ENCODE measurements around the gene MYBPC3.

MYBPC3 gene

GRCh38 chr11:47331454-47332302 lies 20.8 kb downstream of the MYBPC3 start:
- Histone ChIP-seq H3K4me1 (ENCODE audit: control insufficient read depth, insufficient read depth, low read length, poor library complexity, severe bottlenecking) (no peaks in the 10 kb centered on the region), H3K27ac (ENCODE audit: insufficient read depth, low read length, poor library complexity, severe bottlenecking) (no peak overlapping the region), H3K27me3 (replicated peaks; ENCODE audit: control insufficient read depth, insufficient read depth, low read length, poor library complexity, severe bottlenecking) (no peaks in the 10 kb centered on the region)

DNA sequence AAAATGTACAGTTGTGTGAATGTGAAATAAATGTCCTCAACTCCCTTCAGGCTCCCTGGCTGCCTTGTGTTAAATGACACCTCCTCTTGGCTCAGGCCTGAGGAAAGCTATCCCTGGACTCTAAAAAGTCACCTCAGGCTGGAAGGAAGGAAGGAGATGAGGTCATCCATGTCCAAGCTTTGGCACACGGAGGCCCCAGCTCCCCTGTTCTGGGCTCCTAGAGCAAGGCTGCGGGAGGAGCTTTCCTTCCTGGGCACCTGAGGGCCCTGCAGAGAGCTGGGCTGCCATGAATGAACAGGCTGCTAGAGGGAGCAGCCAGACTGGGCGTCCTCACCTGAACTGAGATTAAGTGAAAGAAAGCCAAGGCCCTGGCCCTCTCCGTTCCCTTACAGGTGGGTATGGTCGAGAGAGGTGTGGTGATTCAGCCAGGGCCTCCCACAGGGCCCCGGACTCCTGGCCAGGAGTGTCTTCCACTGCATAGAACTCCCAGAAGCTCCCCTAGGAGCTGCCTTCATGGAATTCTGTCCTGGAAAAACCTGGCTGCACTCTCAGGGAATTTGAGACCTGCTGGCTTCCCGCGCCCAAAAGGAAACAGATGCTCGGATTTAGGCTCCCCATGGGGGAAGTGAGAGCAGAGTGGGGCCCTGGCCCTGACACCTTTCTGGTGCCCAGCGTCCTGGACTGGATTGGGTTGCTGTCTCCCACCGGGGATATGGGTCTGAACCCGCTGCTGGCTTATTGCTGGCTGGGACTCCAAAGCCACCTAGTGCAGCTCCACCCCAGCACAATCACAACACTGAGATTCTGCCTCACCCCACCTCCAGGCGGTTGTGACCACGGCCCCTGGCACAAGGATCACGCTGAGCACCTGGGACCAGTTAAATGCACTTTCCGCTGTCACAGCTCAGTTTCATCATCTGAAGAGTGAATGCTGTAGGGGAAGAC lies 22.2 kb downstream of the MYBPC3 start:
- H3K27ac ChIP-seq (ENCODE audit: insufficient read depth, low read length, poor library complexity, severe bottlenecking): no peak overlapping the region

More at GRCh38 chr11:47331454-47332302, 20.8 kb downstream of the MYBPC3 start:
- Histone ChIP-seq H3K9me3 (ENCODE audit: control insufficient read depth, low read length) (no peaks in the 10 kb centered on the region), H3K36me3 (ENCODE audit: control insufficient read depth, insufficient read depth, low read length) (peaks cover 35% of the 10 kb centered on the region), H3K4me3 (ENCODE audit: insufficient read depth, low read depth, low read length, poor library complexity, severe bottlenecking) (no peak overlapping the region)
- no peak for DNase-seq

DNA sequence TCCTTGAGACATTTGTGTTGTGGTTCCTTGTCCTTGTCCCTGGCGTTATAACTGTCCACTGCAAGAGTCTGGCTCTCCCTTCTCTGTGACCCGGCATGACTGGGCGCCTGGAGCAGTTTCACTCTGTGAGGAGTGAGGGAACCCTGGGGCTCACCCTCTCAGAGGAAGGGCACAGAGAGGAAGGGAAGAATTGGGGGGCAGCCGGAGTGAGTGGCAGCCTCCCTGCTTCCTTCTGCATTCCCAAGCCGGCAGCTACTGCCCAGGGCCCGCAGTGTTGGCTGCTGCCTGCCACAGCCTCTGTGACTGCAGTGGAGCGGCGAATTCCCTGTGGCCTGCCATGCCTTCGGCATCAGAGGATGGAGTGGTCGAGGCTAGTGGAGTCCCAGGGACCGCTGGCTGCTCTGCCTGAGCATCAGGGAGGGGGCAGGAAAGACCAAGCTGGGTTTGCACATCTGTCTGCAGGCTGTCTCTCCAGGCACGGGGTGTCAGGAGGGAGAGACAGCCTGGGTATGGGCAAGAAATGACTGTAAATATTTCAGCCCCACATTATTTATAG lies 23.0 kb downstream of the MYBPC3 start:
- Histone ChIP-seq H3K9me3 (ENCODE audit: control insufficient read depth, low read length) (no peaks in the 10 kb centered on the region), H3K27me3 (replicated peaks; ENCODE audit: control insufficient read depth, insufficient read depth, low read length, poor library complexity, severe bottlenecking) (no peaks in the 10 kb centered on the region), H3K36me3 (ENCODE audit: control insufficient read depth, insufficient read depth, low read length) (peaks cover 39% of the 10 kb centered on the region), H3K4me3 (ENCODE audit: insufficient read depth, low read depth, low read length, poor library complexity, severe bottlenecking) (no peak overlapping the region), H3K4me1 (ENCODE audit: control insufficient read depth, insufficient read depth, low read length, poor library complexity, severe bottlenecking) (no peaks in the 10 kb centered on the region), H3K27ac (ENCODE audit: insufficient read depth, low read length, poor library complexity, severe bottlenecking) (no peak overlapping the region)
- DNase-seq: no peak

More for the DNA sequence above, 22.2 kb downstream of the MYBPC3 start:
- peaks cover 39% of the 10 kb centered on the region for H3K36me3 ChIP-seq (ENCODE audit: control insufficient read depth, insufficient read depth, low read length)
- no peaks in the 10 kb centered on the region for H3K4me1 ChIP-seq (ENCODE audit: control insufficient read depth, insufficient read depth, low read length, poor library complexity, severe bottlenecking)
- DNase-seq: no peak
- no peaks in the 10 kb centered on the region for H3K27me3 ChIP-seq (replicated peaks; ENCODE audit: control insufficient read depth, insufficient read depth, low read length, poor library complexity, severe bottlenecking)
- no peak overlapping the region for H3K4me3 ChIP-seq (ENCODE audit: insufficient read depth, low read depth, low read length, poor library complexity, severe bottlenecking)
- no peaks in the 10 kb centered on the region for H3K9me3 ChIP-seq (ENCODE audit: control insufficient read depth, low read length)

DNA sequence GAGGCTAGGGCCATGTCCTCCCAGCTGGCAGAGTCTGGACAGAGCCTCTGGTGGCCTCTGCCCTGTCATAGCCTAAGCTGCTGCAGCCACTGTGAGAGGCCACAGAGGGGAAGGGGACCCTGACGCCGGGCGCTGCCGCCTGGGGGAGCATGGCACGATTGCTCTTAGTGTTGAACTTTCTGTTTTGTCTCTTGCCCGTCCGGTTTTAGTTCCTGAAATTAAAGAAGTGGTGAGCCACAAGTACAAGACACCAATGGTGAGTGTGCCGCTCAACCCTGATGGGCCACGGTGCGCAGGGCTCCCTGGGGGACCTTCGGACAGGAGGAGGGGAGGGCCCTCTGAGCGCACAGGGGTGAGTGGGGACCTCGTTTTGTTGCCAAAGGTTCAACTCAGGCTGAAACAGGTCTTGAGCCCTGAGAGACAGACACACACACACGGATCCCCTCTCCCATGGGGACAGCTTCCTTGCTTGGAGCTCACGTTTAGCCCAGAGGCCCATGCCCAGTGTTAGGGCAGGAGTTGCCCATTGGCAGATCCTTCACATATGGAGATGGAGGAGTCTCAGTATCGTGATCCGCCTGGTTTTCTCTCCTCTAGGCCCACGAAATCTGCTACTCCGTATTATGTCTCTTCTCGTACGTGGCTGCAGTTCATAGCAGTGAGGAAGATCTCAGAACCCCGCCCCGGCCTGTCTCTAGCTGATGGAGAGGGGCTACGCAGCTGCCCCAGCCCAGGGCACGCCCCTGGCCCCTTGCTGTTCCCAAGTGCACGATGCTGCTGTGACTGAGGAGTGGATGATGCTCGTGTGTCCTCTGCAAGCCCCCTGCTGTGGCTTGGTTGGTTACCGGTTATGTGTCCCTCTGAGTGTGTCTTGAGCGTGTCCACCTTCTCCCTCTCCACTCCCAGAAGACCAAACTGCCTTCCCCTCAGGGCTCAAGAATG lies 23.8 kb downstream of the MYBPC3 start:
- H3K4me1 ChIP-seq (ENCODE audit: control insufficient read depth, insufficient read depth, low read length, poor library complexity, severe bottlenecking): no peaks in the 10 kb centered on the region
- no peaks in the 10 kb centered on the region for H3K9me3 ChIP-seq (ENCODE audit: control insufficient read depth, low read length)
- H3K27ac ChIP-seq (ENCODE audit: insufficient read depth, low read length, poor library complexity, severe bottlenecking): no peak overlapping the region
- no peak overlapping the region for H3K4me3 ChIP-seq (ENCODE audit: insufficient read depth, low read depth, low read length, poor library complexity, severe bottlenecking)
- H3K36me3 ChIP-seq (ENCODE audit: control insufficient read depth, insufficient read depth, low read length): peaks cover 39% of the 10 kb centered on the region
- no peaks in the 10 kb centered on the region for H3K27me3 ChIP-seq (replicated peaks; ENCODE audit: control insufficient read depth, insufficient read depth, low read length, poor library complexity, severe bottlenecking)
- DNase-seq: no peak

- H3K36me3 ChIP-seq (ENCODE audit: control insufficient read depth, insufficient read depth, low read length): peaks cover 39% of the 10 kb centered on the region
- H3K4me3 ChIP-seq (ENCODE audit: insufficient read depth, low read depth, low read length, poor library complexity, severe bottlenecking): no peak overlapping the region
- H3K9me3 ChIP-seq (ENCODE audit: control insufficient read depth, low read length): no peaks in the 10 kb centered on the region
- no peak overlapping the region for H3K27ac ChIP-seq (ENCODE audit: insufficient read depth, low read length, poor library complexity, severe bottlenecking)
- no peaks in the 10 kb centered on the region for H3K4me1 ChIP-seq (ENCODE audit: control insufficient read depth, insufficient read depth, low read length, poor library complexity, severe bottlenecking)
- no peak for DNase-seq
- H3K27me3 ChIP-seq (replicated peaks; ENCODE audit: control insufficient read depth, insufficient read depth, low read length, poor library complexity, severe bottlenecking): no peaks in the 10 kb centered on the region
Observed at GRCh38 chr11:47327949-47328348, 24.6 kb downstream of the MYBPC3 start.

- DNase-seq: no peak
- peaks cover 43% of the 10 kb centered on the region for H3K36me3 ChIP-seq (ENCODE audit: control insufficient read depth, insufficient read depth, low read length)
- H3K9me3 ChIP-seq (ENCODE audit: control insufficient read depth, low read length): no peaks in the 10 kb centered on the region
- no peak overlapping the region for H3K4me3 ChIP-seq (ENCODE audit: insufficient read depth, low read depth, low read length, poor library complexity, severe bottlenecking)
- H3K27me3 ChIP-seq (replicated peaks; ENCODE audit: control insufficient read depth, insufficient read depth, low read length, poor library complexity, severe bottlenecking): no peaks in the 10 kb centered on the region
- H3K27ac ChIP-seq (ENCODE audit: insufficient read depth, low read length, poor library complexity, severe bottlenecking): no peak overlapping the region
- H3K4me1 ChIP-seq (ENCODE audit: control insufficient read depth, insufficient read depth, low read length, poor library complexity, severe bottlenecking): no peaks in the 10 kb centered on the region
Observed at GRCh38 chr11:47327025-47327424, 25.5 kb downstream of the MYBPC3 start.

DNA sequence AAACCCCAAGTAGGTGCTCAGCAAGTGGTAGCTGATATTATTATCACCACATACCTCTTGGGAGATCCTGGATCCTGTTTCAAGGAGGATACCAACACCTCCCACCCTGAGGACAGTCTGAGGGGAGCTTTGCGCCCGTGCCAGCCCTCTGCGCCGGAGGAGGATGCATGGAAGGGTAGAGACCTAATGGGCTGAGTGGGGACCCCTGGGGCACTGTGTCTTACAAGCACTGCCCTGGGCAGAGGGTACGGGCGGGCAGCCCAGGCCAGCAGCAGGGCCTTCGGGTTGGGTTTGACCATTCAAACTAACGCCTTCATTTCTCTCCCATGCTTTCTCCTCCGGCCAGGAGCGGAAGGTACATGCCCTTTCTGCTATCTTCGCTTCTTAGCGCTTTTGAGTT lies 26.3 kb downstream of the MYBPC3 start:
- H3K27ac ChIP-seq (ENCODE audit: insufficient read depth, low read length, poor library complexity, severe bottlenecking): no peak overlapping the region
- peaks cover 52% of the 10 kb centered on the region for H3K36me3 ChIP-seq (ENCODE audit: control insufficient read depth, insufficient read depth, low read length)
- DNase-seq: no peak
- H3K9me3 ChIP-seq (ENCODE audit: control insufficient read depth, low read length): no peaks in the 10 kb centered on the region
- H3K27me3 ChIP-seq (replicated peaks; ENCODE audit: control insufficient read depth, insufficient read depth, low read length, poor library complexity, severe bottlenecking): no peaks in the 10 kb centered on the region
- H3K4me3 ChIP-seq (ENCODE audit: insufficient read depth, low read depth, low read length, poor library complexity, severe bottlenecking): no peak overlapping the region
- no peaks in the 10 kb centered on the region for H3K4me1 ChIP-seq (ENCODE audit: control insufficient read depth, insufficient read depth, low read length, poor library complexity, severe bottlenecking)

DNA sequence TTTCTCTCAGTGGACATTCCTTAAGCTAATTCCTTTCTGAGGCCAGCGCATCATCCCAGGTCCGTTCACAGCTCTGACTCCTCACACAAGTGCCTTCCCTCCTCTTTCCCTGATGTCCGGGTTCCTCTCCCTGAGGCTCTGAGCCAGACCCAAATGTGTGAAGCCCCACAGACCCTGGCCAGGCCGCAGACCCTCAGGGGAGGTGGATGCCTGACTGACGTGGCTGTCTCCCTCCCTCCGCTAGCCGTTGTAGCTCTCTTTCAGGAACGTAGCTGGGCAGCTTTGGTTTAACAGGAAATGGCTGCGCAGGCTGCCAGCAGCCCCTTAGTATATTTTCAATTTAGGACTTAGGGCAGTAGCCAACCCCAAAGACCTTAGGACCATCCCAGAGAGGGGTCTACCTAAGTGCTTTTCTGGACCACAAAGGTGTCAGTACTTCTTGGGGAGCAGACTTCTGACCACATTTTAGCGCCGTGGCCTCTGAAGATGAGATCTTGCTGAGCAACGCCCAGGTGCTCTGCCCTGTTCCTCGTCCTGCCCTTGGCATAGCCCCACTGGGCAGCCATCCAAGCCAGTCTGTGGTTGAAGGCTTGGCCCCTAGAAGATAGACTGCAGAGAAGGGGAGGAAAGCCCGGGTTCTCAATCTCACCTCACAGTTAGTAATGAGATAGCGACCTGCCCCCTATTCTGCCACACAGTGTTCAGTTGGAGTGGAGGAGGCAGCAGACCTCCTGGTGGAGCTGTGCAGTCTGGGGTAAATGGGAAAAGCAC lies 27.0 kb downstream of the MYBPC3 start:
- Histone ChIP-seq H3K36me3 (ENCODE audit: control insufficient read depth, insufficient read depth, low read length) (peaks cover 59% of the 10 kb centered on the region), H3K27ac (ENCODE audit: insufficient read depth, low read length, poor library complexity, severe bottlenecking) (no peak overlapping the region), H3K4me1 (ENCODE audit: control insufficient read depth, insufficient read depth, low read length, poor library complexity, severe bottlenecking) (no peaks in the 10 kb centered on the region), H3K9me3 (ENCODE audit: control insufficient read depth, low read length) (no peaks in the 10 kb centered on the region), H3K4me3 (ENCODE audit: insufficient read depth, low read depth, low read length, poor library complexity, severe bottlenecking) (no peak overlapping the region), H3K27me3 (replicated peaks; ENCODE audit: control insufficient read depth, insufficient read depth, low read length, poor library complexity, severe bottlenecking) (no peaks in the 10 kb centered on the region)
- no peak for DNase-seq

- H3K36me3 ChIP-seq (ENCODE audit: control insufficient read depth, insufficient read depth, low read length): peaks cover 54% of the 10 kb centered on the region
- H3K27ac ChIP-seq (ENCODE audit: insufficient read depth, low read length, poor library complexity, severe bottlenecking): no peak overlapping the region
- no peak for DNase-seq
- H3K9me3 ChIP-seq (ENCODE audit: control insufficient read depth, low read length): no peaks in the 10 kb centered on the region
- H3K4me3 ChIP-seq (ENCODE audit: insufficient read depth, low read depth, low read length, poor library complexity, severe bottlenecking): no peak overlapping the region
- H3K4me1 ChIP-seq (ENCODE audit: control insufficient read depth, insufficient read depth, low read length, poor library complexity, severe bottlenecking): no peaks in the 10 kb centered on the region
- no peaks in the 10 kb centered on the region for H3K27me3 ChIP-seq (replicated peaks; ENCODE audit: control insufficient read depth, insufficient read depth, low read length, poor library complexity, severe bottlenecking)
Observed at GRCh38 chr11:47324520-47324919, 28.0 kb downstream of the MYBPC3 start.

Measured in effector memory CD4-positive, alpha-beta T cell (primary cell).